ENCODE results near the gene PRG3.

GRCh38 chr11:57353036-57353435, 27.9 kb downstream of the PRG3 start:
- TF ChIP-seq FOXA1 (IDR thresholded peaks at IDR 0.05), result no peak
- no peak for TF ChIP-seq FOXA1 (CRISPR knock-in tag; IDR thresholded peaks at IDR 0.05)
- TF ChIP-seq CTCF (CRISPR knock-in tag; IDR thresholded peaks at IDR 0.05), result no peak
- TF ChIP-seq RFX5 (IDR thresholded peaks at IDR 0.05; ENCODE audit: low read depth, low read length), result no peak
- no peak for TF ChIP-seq ZNF143 (CRISPR knock-in tag; IDR thresholded peaks at IDR 0.05)
- TF ChIP-seq SAFB2 (CRISPR knock-in tag; IDR thresholded peaks at IDR 0.05; ENCODE audit: borderline replicate concordance, low read depth), result no peak

All from HepG2 (cell line).